ENCODE results near the gene SCN8A.

The SCN8A gene

DNA sequence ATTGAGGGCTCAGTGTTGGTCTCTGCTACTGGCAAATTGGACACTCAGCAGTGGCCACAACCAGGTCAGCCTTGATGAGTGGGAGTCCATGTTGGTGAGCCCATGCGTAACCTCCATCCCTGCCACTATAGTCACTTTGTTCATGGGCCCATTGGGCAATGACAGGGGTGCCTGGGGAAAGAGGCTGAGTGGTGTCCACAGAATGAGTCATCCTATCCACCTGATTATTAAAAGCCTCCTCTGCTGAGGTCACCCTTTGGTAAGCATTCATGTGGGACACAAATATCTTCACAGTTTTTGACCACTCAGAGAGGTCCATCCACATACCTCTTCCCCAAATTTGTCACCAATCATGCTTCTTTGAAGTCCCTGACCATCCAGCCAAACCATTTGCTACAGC is 207.5 kb downstream of the SCN8A start:
- no peak overlapping the region for H3K4me3 ChIP-seq (ENCODE audit: low read depth, low read length)
- TF ChIP-seq, protein P1, sequence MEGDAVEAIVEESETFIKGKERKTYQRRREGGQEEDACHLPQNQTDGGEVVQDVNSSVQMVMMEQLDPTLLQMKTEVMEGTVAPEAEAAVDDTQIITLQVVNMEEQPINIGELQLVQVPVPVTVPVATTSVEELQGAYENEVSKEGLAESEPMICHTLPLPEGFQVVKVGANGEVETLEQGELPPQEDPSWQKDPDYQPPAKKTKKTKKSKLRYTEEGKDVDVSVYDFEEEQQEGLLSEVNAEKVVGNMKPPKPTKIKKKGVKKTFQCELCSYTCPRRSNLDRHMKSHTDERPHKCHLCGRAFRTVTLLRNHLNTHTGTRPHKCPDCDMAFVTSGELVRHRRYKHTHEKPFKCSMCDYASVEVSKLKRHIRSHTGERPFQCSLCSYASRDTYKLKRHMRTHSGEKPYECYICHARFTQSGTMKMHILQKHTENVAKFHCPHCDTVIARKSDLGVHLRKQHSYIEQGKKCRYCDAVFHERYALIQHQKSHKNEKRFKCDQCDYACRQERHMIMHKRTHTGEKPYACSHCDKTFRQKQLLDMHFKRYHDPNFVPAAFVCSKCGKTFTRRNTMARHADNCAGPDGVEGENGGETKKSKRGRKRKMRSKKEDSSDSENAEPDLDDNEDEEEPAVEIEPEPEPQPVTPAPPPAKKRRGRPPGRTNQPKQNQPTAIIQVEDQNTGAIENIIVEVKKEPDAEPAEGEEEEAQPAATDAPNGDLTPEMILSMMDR (IDR thresholded peaks at IDR 0.05; ENCODE audit: low read depth, low read length, missing control alignments), result no peak
- DNase-seq (ENCODE audit: low read depth), result no peak
- in situ Hi-C loops (cut with HindIII; ENCODE audit: low sequenced_read_pairs), result no loop called here

- no peak overlapping the region for H3K4me3 ChIP-seq (ENCODE audit: low read depth, low read length)
- TF ChIP-seq, protein P1 (IDR thresholded peaks at IDR 0.05; ENCODE audit: low read depth, low read length, missing control alignments), result no peak
- no peak for DNase-seq (ENCODE audit: low read depth)
- in situ Hi-C loops (cut with HindIII; ENCODE audit: low sequenced_read_pairs), result no loop called here
These were observed 210.0 kb downstream of the SCN8A start for GRCh38 chr12:51801027-51801426.

GRCh38 chr12:51806896-51807295 is 215.9 kb downstream of the SCN8A start:
- TF ChIP-seq, protein P1 (IDR thresholded peaks at IDR 0.05; ENCODE audit: low read depth, low read length, missing control alignments), result no peak
- no peak overlapping the region for H3K4me3 ChIP-seq (ENCODE audit: low read depth, low read length)
- DNase-seq (ENCODE audit: low read depth), result no peak
- in situ Hi-C loops (cut with HindIII; ENCODE audit: low sequenced_read_pairs), result no loop called here

- in situ Hi-C loops (cut with HindIII; ENCODE audit: low sequenced_read_pairs), result no loop called here
- no peak for DNase-seq (ENCODE audit: low read depth)
These were observed 218.2 kb downstream of the SCN8A start for GRCh38 chr12:51809193-51809592.

DNA sequence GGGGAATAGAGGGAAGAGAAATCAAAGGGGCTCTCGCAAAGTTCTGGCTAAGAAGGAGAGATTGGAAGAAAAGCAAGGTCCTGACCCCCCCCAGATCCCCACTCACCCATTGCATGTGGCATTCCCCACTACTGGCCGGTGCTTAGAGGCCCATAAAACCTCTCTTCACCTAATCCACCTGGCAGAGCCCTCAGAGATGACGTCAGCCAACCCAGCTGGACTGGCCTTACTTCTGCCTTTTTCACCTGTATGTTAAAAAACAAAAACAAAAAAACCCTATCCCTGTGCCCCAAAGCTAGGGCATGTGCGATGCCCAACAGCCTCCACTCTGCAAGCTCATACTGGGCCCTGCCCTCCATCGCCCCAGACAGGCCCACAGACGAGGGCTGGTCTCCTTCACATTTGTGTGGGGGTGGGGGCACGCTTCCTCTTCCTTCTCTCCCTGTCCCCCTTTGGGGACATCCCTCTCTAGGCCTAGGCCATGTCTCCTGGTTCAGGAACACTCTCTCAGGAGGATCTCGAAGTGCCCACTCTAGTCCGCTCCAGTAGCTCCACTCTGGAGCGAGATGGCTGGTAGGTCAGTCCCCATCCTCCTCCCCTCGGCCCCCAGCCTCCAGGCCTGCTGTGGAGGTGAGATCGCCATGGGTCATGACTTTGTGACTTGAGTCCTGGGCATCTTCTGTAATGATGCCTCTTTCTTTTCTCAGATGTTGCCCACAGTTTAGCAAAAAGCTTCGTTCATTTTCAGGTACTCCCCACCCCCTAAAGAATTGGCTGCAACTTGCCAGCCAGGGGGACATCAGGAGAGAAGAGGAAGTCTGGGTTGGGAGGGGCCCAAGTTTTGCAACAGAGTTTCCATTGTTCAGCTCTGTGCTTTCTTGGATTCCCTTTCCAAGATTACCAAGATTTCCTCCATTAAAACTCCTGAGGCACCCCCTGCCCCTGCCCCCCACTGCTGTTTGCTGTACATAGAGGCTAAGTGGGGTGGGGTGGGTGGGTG is 220.5 kb downstream of the SCN8A start:
- in situ Hi-C loops (cut with HindIII; ENCODE audit: low sequenced_read_pairs), result no loop called here
- TF ChIP-seq, protein P1 (IDR thresholded peaks at IDR 0.05; ENCODE audit: low read depth, low read length, missing control alignments), result no peak
- no peak for DNase-seq (ENCODE audit: low read depth)
- H3K4me3 ChIP-seq (ENCODE audit: low read depth, low read length), result no peak overlapping the region

More at GRCh38 chr12:51809193-51809592, 218.2 kb downstream of the SCN8A start:
- H3K4me3 ChIP-seq (ENCODE audit: low read depth, low read length), result no peak overlapping the region
- TF ChIP-seq, protein P1 (IDR thresholded peaks at IDR 0.05; ENCODE audit: low read depth, low read length, missing control alignments), result no peak

GRCh38 chr12:51812871-51813270 is 221.8 kb downstream of the SCN8A start:
- TF ChIP-seq, protein P1 (IDR thresholded peaks at IDR 0.05; ENCODE audit: low read depth, low read length, missing control alignments), result no peak
- in situ Hi-C loops (cut with HindIII; ENCODE audit: low sequenced_read_pairs), result no loop called here
- H3K4me3 ChIP-seq (ENCODE audit: low read depth, low read length), result no peak overlapping the region
- DNase-seq (ENCODE audit: low read depth), result no peak
